ENCODE results near the gene FBXL5. TPM values are rescaled to one million over a fixed set of nuclear protein-coding genes. Genes with fewer than 3 reads are reported as not detected.
A peak's percentile ranks its signal among the peaks of the same experiment; 100 is the strongest.

The FBXL5 gene
- total and polyA plus RNA-seq, 8 donors: 17.6 to 39.2 (median 31.9) TPM

GRCh38 chr4:15691346-15692135 lies 36.4 kb upstream of the FBXL5 start:
- TF ChIP-seq CTCF (IDR thresholded peaks at IDR 0.05): no peak
- H3K4me3 ChIP-seq: no peak overlapping the region
- H3K9me3 ChIP-seq: no peaks in the 10 kb centered on the region
- DNase-seq (no peak), FAIRE-seq (no peak), ATAC-seq (peak in 3 of 4 donors; percentile 22 to 58 (median 33))
- no peaks in the 10 kb centered on the region for H3K4me1 ChIP-seq
- peaks cover 0 to 2% (median 0%) of the 10 kb centered on the region in 3 donors for H3K36me3 ChIP-seq
- WGBS, 2 donors: 80 to 82% methylated on average over 3 of the region's 3 CpGs
- H3K27ac ChIP-seq: no peak overlapping the region
- no peaks in the 10 kb centered on the region for H3K27me3 ChIP-seq
- intact Hi-C loops (cut with DNase I): no loop called here

GRCh38 chr4:15690020-15690809 lies 35.1 kb upstream of the FBXL5 start:
- ATAC-seq: peak in 3 of 4 donors; percentile 38 to 69 (median 56)
- no peak for TF ChIP-seq CTCF (IDR thresholded peaks at IDR 0.05)
- no peak for DNase-seq
- intact Hi-C loops (cut with DNase I): no loop called here
- Histone ChIP-seq H3K27me3 (no peaks in the 10 kb centered on the region), H3K4me3 (no peak overlapping the region), H3K4me1 (no peaks in the 10 kb centered on the region), H3K36me3 (peaks cover 0 to 4% (median 0%) of the 10 kb centered on the region in 3 donors), H3K27ac (peak overlapping the region in 1 of 4 donors; percentile 8), H3K9me3 (no peaks in the 10 kb centered on the region)
- no peak for FAIRE-seq
- WGBS, 2 donors: 76 to 77% methylated on average over 7 of the region's 7 CpGs

- peak overlapping the region in 2 of 4 donors; percentile 3 to 7 for H3K27ac ChIP-seq
- H3K27me3 ChIP-seq: no peaks in the 10 kb centered on the region
- no peak for TF ChIP-seq CTCF (IDR thresholded peaks at IDR 0.05)
- FAIRE-seq (no peak), DNase-seq (no peak), ATAC-seq (peak in 2 of 4 donors; percentile 39 to 57)
- intact Hi-C loops (cut with DNase I): no loop called here
- no peaks in the 10 kb centered on the region for H3K4me1 ChIP-seq
- no peak overlapping the region for H3K4me3 ChIP-seq
- no peaks in the 10 kb centered on the region for H3K9me3 ChIP-seq
- 94% methylated on average over 2 of the region's 2 CpGs for WGBS, 2 donors
- H3K36me3 ChIP-seq: peaks cover 0 to 4% (median 0%) of the 10 kb centered on the region in 3 donors
Observed at GRCh38 chr4:15689540-15689939, 34.4 kb upstream of the FBXL5 start.

GRCh38 chr4:15688051-15688450 lies 32.9 kb upstream of the FBXL5 start:
- FAIRE-seq: no peak

More at GRCh38 chr4:15688051-15688450, 32.9 kb upstream of the FBXL5 start:
- 87% methylated on average over 5 of the region's 5 CpGs for WGBS, 2 donors
- no peaks in the 10 kb centered on the region for H3K27me3 ChIP-seq
- H3K4me3 ChIP-seq: no peak overlapping the region
- no peak for TF ChIP-seq CTCF (IDR thresholded peaks at IDR 0.05)
- DNase-seq (no peak), ATAC-seq (no peak)
- intact Hi-C loops (cut with DNase I): no loop called here
- peaks cover 0 to 9% (median 7%) of the 10 kb centered on the region in 3 donors for H3K4me1 ChIP-seq
- H3K9me3 ChIP-seq: no peaks in the 10 kb centered on the region
- peaks cover 0 to 4% (median 0%) of the 10 kb centered on the region in 3 donors for H3K36me3 ChIP-seq
- H3K27ac ChIP-seq: no peak overlapping the region

Data from pancreas (tissue), 10 donors.